DMS153 treated with DMSO at 0.1 percent for 48 hours (cell line): ENCODE results near the gene CORO6.

Experiments
- DNase-seq: peaks from one replicate; lab custom pipeline; 2025; ENCODE audit not compliant: unreplicated experiment; lab: John Stamatoyannopoulos, UW

CORO6 gene

DNA sequence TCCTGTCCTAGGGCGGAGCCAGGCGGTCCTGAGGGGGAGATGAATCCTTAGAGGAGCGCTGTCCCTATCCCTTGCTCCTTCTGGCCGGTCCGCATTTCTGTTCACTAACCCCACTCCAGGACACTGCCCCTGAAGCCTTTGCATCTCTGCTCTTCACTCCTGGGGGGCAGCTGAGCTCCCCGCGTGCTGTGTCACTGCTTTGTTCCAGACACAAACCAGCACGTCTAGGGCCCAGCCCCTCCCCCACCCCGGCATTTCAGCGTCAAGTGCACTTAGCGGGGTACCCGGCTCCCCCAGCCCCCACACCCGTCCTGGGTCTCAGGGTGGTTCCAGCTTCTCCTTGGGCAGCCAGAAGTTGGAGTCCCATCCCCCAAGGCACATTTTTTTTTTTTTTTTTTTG is 8.9 kb downstream of the CORO6 start:
- no peak for DNase-seq

GRCh38 chr17:29613352-29613837 is 9.3 kb downstream of the CORO6 start:
- no peak for DNase-seq

DNA sequence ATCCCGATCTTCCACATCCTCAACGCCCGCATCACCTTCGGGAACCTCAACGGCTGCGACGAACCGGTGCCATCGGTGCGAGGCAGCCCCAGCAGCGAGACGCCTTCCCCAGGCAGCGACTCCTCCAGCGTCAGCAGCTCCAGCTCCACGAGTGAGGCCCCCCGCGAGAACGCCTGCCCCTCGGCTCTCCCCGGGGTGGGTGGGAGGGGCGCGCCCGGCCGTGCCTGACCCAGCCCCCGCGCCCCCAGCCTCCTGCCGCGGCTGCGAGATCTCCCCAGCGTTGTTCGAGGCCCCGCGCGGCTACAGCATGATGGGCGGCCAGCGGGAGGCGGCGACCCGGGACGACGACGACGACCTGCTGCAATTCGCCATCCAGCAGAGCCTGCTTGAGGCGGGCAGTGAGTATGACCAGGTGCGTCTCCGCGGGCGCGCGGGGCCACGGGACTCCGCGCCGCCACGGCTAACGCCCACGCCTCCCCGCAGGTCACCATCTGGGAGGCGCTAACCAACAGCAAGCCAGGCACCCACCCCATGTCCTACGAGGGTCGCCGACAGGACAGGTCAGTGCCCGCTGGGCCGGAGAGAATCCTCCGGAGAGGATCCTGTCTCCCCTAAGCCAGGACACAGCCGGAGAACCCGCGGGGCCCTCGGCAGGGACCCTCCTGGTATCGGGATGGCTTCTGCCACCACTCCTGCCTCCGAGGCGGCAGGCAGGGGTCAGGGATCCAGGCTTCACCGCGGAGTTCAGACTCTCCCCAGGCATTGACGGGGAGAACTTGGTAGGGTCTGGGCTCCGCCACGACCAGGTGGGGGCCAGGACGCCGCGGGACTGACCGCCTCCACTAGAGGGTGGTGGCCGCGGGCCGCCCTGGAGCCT is 10.1 kb downstream of the CORO6 start:
- no peak for DNase-seq

- no peak for DNase-seq
These were observed 10.7 kb downstream of the CORO6 start for GRCh38 chr17:29612094-29612403.

DNA sequence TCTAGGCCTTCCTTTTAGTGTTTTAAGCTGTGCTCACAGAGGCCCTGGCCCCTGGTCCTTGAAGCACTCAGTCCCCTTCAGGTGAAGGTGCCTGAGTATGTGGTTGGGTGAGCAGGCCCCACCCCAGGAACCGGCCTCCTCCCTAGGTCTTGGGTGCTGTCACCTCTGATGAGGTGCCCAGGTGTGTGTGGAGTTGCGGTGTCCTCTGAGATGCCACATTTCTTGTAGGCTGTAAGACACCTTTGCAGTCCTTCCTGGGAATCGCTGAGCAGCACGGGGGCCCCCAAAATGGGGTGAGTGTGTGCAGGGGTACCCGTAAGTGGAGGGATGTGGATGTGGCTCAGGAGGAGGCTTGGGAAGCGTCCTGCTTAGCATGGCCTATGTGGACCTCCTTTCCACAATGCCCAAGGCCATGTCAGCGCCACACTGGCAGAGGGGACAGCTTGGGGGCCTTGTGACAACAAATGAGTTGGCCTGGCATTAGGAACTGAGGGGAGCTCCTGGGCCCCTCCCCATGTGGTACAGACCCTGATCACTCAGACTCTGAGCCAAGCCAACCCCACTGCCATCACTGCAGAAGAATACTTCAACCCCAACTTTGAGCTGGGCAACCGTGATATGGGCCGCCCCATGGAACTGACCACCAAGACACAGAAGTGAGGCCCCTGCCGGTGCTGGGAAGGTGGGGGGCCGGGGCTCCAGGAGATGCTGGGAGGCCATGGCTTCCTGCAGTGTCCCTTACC is 11.2 kb downstream of the CORO6 start:
- no peak for DNase-seq

DNA sequence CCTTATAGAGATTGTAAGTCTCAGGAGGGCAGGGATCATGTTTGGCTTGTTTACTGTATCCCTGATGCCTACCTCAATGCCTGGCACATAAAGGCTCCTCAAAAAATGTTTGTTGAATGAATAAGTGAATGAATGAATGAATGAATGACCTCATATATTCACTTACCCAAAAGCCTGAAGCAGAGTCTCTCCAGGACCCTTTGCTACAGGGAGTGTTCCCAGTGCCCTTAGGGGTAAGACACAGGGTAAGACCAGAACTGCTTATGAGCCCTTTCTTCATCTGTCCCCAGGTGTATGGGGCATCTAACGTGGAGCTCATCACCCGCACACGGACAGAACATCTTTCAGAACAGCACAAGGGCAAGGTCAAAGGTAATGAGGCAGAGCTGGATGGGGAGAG is 12.3 kb downstream of the CORO6 start:
- no peak for DNase-seq

- DNase-seq = no peak
These were observed 13.7 kb downstream of the CORO6 start for GRCh38 chr17:29608986-29609385.

DNA sequence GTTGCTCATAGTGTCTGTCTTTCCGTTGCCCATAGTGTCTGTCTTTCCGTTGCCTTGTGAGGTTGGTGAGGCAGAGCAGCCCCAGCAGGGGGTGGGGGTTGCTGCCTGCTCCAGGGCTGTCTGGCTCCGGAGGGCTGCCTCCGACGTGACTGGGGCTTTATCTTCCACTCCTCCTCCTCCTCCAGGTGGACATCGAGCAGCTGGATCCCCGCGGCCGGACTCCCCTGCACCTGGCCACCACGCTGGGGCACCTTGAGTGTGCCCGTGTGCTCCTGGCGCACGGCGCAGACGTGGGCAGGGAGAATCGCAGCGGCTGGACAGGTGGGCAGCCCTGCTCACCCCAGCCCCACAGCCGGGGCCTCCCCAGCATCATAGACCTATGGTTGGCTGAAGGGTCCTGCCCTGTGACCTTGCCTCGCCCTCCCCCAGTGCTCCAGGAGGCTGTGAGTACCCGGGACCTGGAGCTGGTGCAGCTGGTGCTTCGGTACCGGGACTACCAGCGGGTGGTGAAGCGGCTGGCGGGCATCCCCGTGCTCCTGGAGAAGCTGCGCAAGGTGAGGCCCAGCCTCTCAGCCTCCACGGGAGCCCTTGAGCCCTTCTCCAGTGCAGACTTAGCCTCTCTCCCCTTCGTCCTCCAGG is 15.0 kb downstream of the CORO6 start:
- no peak for DNase-seq

DNA sequence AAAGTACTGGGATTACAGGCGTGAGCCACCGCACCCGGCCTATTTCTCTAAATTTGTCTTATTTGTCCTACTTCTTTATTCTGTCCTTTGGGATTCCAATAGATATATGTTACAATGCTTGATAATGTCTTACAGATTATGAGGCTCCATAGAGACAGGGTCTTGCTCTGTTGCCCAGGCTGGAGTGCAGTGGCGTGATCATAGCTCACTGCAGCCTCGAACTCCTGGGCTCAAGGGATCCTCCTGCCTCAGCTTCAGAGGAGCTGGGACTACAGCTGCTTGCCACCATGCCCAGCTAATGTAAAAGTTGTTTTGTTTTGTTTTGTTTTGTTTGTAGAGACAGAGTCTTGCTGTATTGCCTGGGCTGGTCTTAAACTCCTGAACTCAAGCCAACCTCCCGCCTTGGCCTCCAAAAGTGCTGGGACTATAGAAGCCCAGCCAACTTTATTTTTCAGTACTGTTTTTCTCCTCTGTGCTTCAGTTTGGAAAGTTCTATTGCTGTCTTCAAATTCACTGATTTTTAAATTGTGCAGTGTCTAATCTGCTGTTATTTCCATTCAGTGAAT is 19.5 kb downstream of the CORO6 start:
- DNase-seq = no peak

GRCh38 chr17:29597361-29598172 is 25.1 kb downstream of the CORO6 start:
- no peak for DNase-seq

DNA sequence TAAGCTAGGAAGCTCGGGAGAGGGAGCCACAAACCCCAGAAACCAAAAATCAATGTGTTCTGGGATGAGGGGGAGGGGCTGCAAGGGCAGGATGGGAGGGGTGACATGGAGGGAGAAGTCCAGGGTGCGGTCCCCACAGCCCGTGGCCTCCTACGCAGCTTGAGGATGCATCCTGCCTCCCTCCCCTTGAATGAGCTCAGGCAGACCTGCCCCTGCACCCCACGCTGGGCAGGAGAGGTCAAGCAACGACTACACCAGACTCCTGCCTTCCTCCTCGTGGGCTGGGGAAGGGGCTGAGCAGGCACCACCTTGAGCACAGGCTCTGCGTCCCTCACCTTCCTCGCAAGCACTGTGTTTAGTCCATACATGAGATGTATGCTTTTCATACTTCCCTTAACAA is 25.9 kb downstream of the CORO6 start:
- no peak for DNase-seq

- DNase-seq = no peak
These were observed 26.6 kb downstream of the CORO6 start for GRCh38 chr17:29595943-29596774.

DNA sequence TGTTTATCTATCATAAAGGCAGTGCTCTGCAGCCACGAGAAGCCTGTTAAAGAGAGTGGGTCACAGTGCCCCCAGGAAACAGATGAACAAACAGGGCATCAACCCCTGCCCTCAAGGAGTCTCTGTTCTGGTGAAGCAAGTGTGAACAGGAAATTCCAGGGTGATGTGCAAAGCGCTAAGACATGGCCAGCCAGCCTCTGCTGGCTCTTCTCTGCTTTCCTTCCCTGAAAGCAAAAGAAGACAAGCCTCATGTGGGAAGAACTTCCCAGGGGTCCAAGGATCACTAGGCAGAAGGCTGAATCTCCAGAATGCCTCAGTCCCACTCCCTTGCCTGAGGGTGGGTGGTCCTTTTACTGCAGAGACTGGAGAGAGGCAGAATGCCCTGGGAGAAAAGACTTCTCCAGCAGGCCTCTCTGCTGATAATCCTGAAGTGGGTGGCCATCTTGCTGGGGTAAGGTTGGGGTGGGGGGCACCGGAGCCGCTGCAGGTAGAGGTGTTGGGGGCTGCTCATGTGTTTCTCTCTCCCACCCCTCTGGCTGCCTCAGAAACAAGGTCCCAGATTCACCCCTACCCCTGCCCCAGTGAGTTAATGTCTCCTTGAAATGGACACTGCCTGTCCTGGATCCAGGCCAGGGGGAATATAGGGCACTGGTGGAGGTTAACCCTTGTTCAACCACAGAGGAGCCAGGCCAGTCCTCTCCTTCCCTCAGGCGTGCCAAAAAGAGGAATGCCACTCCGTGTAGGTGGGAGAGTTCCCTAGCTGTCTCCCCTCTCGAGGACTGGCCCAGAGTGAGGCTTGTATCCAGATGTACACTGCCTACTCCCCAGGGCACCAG is 27.4 kb downstream of the CORO6 start:
- DNase-seq = no peak

DNA sequence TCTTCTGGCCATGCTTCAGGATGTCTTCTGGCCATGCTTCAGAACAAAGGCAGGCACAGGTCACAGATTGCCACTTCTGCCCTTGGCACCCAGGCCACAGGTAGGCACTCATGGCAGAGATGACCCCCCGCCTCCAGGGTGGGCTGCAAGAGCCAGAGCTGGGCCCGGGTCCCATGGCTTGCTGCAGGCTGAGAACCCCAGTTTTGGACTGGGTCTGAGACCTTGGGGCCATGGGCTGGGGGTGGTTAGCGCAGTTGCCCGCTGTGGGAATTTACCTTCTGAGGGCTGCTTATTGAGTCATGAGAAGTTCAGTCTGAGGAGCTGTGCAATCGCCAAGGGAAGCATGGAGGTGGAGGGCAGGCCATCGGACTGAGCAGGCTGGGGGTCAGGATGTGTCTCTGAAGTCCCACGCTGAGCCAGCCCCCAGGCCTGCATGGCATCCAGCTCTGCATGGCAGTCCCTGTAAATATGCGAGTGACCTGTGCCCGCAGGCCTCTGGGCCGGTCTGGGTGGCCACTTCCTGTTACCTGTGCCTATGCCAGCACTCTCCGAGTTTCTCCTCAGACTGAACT is 28.1 kb downstream of the CORO6 start:
- no peak for DNase-seq

- DNase-seq = no peak
These were observed 28.9 kb downstream of the CORO6 start for GRCh38 chr17:29593591-29594518.

DNA sequence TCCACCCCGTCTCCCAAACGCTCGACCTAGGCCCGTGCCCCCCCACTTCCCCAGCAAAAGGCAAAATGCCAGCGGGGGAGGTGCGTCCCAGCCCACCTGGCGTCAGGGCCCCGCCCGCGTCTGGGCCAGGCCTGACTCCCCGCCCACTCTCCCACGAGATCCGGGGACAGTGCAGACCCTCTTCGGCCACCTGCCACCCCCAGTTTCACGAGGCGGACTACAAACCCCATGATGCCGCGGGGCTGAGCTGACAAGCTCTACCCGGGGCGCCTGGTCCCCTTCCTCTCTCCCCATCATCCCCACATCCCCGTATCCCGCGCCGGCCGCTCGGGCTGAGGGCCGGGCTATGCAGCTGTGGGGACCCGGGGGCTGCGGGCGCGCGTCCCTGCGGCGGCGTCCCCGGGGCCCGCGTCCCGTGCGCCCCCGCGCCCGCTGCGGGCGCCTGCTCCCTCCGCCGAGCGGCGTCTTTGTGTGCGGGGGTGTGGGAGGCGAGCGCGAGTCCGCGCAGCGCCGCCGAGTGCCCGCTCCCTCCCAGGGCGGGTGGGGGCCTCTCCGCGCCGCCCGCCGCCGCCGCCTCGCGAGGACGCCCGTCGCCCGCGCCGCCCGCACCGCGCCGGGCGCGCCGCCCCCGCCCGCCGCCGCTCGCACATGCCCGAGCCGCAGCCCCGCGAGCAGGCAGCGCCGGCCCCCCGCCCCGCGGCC is 29.7 kb downstream of the CORO6 start, which contains the start of gene ANKRD13B:
Gene ANKRD13B, plus strand, starts transcription at position 283 of the 702 bp plus-strand sequence. CDS start 490 bp downstream, outside the sequence.
- no peak for DNase-seq
